Muscle layer of colon (tissue), 2 donors: ENCODE results near the gene CCDC144A.
"Not testable (repeated sequence)": the region's sequence is repeated elsewhere in the genome, so short reads cannot be mapped to it uniquely, and the experiment has no call there.

Experiments
- H3K27ac ChIP-seq: one replicate; pipeline ENCODE4 v1.7.0; 2013; ENCODE audit warnings: low read depth, mild to moderate bottlenecking, low read length, moderate library complexity
- H3K27me3 ChIP-seq, 2 donors: one replicate each; pipeline ENCODE4 v1.7.0; 2013; ENCODE audit warnings: low read length in 2 of 2, mild to moderate bottlenecking in 2 of 2; ENCODE audit not compliant: insufficient read depth in 2 of 2, control insufficient read depth in 1 of 2
- H3K36me3 ChIP-seq: one replicate; pipeline ENCODE4 v1.7.0; 2013; ENCODE audit warnings: mild to moderate bottlenecking, low read length; ENCODE audit not compliant: insufficient read depth
- H3K4me1 ChIP-seq: one replicate; pipeline ENCODE4 v1.7.0; 2013; ENCODE audit warnings: mild to moderate bottlenecking, low read length; ENCODE audit not compliant: insufficient read depth
- H3K4me3 ChIP-seq, 2 donors: one replicate each; pipeline ENCODE4 v1.7.0; 2013; ENCODE audit warnings: low read length in 2 of 2, low read depth in 1 of 2, mild to moderate bottlenecking in 1 of 2, moderate library complexity in 1 of 2
- H3K9ac ChIP-seq: one replicate; pipeline ENCODE4 v1.7.0; 2013; ENCODE audit warnings: low read length
- H3K9me3 ChIP-seq: one replicate; pipeline ENCODE4 v1.7.0; 2013; ENCODE audit warnings: mild to moderate bottlenecking, low read length
- donor health status: abdominal sarcoma.
- donor health status: Adenocarcinoma of cecum.

Gene CCDC144A

DNA sequence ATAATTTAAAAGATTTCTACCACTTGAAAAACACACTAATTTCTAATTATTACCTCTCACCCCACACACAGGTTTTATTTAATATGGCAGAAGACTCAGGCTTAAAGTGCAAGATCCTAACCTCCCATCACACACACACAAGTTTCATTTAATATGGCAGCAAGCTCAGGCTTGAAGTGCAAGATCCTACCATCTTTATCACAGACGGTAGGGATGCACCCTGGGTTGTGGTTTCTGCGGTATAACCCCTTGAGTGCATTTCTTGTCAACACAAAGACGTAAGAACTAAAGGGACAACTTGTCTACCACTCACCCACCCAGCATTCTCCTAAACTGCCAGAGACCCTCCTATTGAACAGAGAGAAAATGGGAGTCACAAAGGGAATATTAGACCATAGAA is 68.1 kb downstream of the CCDC144A start:
- not testable (repeated sequence) for H3K36me3 ChIP-seq, H3K4me1 ChIP-seq, H3K27ac ChIP-seq, H3K9ac ChIP-seq, H3K4me3 ChIP-seq, H3K27me3 ChIP-seq, H3K9me3 ChIP-seq

DNA sequence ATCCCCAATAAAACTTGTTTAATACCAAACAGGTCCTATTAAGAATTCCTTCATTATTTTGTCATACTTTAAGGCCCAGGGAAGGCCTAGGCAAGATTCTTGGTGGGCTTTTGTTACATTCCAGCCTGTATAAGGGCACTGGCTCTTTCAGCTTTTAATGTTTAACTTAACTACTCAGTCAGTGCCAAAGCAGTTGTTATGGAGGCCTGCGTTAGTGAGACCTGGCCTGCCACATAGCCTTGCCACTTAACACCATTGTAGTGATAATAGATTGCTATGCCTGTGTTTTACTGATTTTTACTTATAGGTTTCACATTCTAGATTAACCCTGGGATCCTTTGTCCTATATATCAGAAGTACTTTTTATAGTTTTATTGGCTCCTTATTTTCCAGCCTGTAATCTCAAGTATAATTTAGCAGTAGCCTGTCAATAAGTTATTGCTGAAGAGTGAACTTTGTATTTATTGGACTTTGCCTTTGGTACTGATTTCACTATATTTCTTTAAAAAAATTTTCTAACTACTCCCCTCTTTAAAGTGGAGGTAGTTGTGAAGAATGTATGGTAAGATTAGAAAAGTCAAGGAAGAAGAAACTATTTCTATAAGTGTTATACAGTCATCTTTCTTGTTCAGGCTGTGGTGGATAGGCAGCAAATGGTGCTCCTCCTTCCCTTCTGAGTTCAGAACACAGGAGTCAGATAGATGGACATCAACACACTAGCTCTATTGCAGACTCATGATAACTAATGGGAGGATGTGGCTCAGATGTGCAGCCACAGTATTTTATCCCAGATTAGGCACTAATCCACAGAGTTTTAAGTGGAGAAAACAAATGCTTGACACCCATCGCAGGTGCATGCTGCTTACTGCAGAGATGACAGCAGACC is 78.5 kb downstream of the CCDC144A start:
- H3K9me3 ChIP-seq, H3K27me3 ChIP-seq, H3K4me1 ChIP-seq, H3K27ac ChIP-seq, H3K4me3 ChIP-seq, H3K36me3 ChIP-seq, H3K9ac ChIP-seq: not testable (repeated sequence)

DNA sequence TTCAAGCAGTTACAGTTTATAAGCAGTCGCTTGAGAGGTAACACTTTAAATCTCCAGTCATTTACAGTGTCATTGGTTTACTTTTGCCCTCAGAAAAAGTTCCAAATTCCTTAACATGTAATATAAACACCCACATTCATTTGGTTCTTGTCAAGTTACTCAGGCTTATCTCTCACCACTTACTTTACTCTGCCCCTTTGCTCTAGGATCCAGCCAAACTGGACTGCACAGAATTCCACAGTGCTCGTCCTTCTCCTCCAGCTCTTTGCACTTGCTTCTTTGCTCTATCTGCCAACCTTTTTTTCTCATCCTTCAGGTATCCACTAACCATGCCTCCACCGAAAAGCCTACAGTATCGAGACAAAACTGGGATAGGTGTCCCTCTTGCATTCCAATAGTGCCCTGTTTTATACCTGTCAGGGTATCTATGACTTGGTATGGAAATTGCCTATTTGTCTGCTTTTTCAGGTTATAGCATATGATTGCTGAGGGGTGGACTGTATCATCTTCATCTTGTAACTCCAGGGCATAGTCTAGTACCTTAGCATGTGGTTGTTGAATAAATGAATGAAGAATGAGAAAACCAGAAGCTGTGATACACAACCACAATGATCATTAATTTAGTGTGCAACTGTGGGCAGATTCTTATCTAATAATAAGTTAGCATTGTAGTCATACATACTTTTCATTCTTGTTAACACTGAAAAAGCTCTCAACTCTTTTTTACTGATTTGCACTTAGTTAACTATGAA is 82.5 kb downstream of the CCDC144A start:
- not testable (repeated sequence) for H3K27ac ChIP-seq, H3K27me3 ChIP-seq, H3K9ac ChIP-seq, H3K4me1 ChIP-seq, H3K4me3 ChIP-seq, H3K9me3 ChIP-seq, H3K36me3 ChIP-seq

DNA sequence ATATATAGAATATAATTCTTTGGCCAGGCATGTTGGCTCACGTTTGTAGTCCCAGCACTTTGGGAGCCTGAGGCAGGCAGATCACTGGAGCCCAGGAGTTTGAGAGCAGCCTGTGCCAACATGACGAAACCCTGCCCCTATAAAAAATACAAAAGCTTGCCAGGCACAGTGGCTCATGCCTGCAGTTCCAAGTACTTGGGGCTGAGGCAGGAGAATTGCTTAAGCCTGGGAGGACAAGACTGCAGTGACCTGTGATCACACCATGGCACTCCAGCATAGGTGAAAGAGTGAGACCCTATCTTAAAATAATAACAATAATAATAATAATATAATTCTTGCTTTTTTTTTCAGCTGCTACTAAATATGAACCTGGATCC is 83.1 kb downstream of the CCDC144A start:
- not testable (repeated sequence) for H3K9ac ChIP-seq, H3K27me3 ChIP-seq, H3K4me1 ChIP-seq, H3K36me3 ChIP-seq, H3K4me3 ChIP-seq, H3K9me3 ChIP-seq, H3K27ac ChIP-seq

DNA sequence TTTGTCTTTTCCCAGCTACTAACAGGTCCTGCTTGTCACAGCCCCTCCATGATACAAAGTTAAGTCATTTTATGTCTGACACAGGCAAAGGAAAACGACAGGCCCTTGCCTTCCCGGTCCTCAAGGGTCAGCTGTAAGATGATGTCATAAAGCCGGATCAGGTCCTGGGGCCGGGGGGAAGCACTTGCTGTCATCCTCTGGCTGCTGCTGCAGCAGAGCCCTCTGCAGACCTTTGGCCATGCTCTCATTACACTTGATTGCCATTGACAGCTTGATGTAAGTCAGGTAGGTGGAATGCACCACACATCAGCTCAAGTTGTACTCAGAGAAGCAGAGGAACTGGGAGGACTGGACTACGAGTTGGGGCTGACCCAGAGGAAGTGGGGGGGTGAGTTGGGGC is 97.8 kb downstream of the CCDC144A start:
- not testable (repeated sequence) for H3K9ac ChIP-seq, H3K36me3 ChIP-seq, H3K9me3 ChIP-seq, H3K4me3 ChIP-seq, H3K27me3 ChIP-seq, H3K27ac ChIP-seq, H3K4me1 ChIP-seq

DNA sequence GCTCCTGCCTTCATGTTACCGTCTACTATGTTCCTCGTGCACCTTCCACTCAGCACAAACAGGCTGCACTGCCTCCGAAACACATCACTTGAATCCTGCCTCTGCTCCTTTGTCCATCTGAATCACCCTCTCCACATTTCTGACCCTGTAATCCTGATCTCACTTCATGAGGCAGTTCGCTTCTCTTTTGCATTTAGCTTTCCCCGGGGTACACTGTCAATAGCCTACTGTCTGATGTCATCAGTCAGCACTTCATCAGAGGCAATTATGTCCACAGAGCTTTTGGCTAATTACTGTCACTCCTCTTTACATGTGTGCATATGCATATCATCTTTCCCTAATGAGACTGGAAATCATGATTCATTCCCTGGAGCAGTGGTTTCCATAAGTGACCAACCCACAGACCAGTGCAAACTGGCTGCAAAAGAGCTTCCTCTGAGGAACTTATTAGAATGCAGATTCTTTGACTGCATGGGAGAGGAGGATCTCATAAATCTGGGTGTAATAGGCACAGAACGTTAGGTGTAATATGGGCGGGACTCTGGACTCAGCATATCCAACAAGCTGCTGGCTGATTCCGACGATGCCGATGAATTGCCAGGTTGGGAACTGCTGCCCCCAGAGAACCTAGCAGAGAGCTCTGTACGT is 99.0 kb downstream of the CCDC144A start:
- H3K4me3 ChIP-seq, H3K36me3 ChIP-seq, H3K9ac ChIP-seq, H3K4me1 ChIP-seq, H3K27me3 ChIP-seq, H3K27ac ChIP-seq, H3K9me3 ChIP-seq: not testable (repeated sequence)

DNA sequence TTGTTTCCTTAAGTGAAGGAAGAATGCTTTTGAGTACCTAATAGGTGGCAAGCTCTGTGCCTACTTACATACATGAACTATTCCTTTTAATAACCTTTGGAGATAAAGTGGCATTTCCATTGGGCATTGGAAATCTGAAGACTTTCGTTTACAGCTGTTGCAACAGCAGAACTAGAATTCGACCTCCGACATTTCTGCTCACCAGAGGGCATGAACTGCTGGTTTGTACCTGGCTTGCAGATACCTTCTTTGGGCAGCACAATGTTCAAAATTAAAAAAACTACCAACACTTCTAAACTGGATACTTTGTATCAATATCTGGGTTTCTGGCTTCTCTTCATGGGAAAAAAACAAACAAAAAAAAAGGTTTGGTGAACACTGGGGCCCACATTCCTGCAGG is 99.6 kb downstream of the CCDC144A start:
- not testable (repeated sequence) for H3K4me1 ChIP-seq, H3K9ac ChIP-seq, H3K27ac ChIP-seq, H3K9me3 ChIP-seq, H3K4me3 ChIP-seq, H3K36me3 ChIP-seq, H3K27me3 ChIP-seq

DNA sequence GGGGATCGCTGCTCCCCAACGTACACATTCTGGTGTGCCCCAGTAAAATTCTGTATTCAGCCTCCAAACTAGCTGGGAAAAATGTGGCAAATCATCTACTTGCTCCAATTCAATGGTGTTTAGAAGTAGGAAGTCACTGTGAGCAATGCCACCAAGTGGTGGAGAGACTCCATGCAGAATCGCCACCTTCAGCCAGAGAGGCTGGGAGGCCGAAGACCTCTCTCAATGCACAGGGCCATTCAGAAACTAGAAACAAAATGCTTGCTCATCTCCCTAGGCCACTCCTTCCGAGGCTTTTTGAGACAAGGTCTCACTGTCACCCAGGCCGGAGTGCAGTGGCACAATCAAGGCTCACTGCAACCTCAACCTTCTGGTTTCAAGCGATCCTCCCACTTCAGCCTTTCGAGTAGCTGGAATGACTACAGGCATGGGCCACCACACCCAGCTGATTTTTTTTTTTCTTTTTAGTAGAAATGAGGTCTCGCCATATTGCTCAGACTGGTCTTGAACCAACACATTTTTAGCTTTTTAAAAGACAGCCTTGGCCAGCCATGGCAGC is 100.4 kb downstream of the CCDC144A start:
- not testable (repeated sequence) for H3K36me3 ChIP-seq, H3K9ac ChIP-seq, H3K4me3 ChIP-seq, H3K27me3 ChIP-seq, H3K9me3 ChIP-seq, H3K4me1 ChIP-seq, H3K27ac ChIP-seq

DNA sequence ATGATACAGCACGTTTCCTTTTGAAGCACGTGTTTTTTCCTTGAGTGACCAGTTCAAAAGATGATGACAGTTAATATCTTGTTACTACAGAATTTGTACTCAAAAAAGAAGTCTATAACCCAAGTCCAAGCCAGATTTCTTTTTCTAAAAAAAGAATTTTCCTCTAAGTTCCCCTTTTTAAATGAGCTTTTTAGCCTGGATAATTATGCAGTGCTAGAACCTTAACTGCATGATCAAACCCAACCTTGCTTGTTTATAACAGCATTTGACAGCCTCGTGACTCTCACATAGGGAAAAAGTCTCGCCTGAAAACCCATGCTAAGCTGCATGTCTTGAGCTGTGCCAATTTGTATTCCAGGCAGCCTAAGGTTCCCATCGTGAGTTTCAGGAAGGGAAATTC is 104.2 kb downstream of the CCDC144A start:
- not testable (repeated sequence) for H3K27ac ChIP-seq, H3K4me1 ChIP-seq, H3K36me3 ChIP-seq, H3K9me3 ChIP-seq, H3K27me3 ChIP-seq, H3K9ac ChIP-seq, H3K4me3 ChIP-seq

DNA sequence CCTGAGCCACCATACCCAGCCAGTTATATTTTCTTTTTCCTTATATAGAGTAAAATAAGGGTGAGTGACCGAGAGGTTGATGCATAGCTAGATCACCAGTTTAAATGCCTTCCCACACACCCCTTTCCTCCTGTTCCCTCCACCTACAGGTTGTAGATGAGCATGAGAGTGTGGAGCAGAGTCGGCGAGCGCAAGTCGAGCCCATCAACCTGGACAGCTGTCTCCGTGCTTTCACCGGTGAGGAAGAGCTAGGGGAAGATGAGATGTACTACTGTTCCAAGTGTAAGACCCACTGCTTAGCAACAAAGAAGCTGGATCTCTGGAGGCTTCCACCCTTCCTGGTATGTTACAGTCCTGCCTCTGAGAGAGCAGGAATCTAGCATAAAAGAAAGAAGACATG is 105.9 kb downstream of the CCDC144A start:
- not testable (repeated sequence) for H3K4me1 ChIP-seq, H3K27me3 ChIP-seq, H3K36me3 ChIP-seq, H3K4me3 ChIP-seq, H3K9me3 ChIP-seq, H3K9ac ChIP-seq, H3K27ac ChIP-seq

DNA sequence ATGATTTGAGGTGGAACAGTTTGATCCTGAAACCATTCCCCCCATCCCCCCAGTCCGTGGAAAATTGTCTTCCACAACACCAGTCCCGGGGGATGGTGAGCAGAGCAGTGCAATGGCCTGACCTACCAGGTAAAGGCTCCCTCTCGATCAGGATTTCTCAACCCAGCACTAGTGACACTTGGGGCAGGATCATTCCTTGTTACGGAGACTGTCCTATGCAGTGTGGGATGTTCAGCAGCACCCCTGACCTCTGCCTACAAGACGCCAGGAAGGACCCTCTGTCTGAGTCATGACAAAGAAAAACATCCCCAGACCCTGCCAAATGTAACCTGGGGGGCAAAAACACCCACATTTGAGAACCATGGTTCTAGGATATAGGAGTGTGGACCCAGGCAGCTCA is 114.8 kb downstream of the CCDC144A start:
- H3K27ac ChIP-seq, H3K4me1 ChIP-seq, H3K4me3 ChIP-seq, H3K27me3 ChIP-seq, H3K9ac ChIP-seq, H3K36me3 ChIP-seq, H3K9me3 ChIP-seq: not testable (repeated sequence)
